ENCODE measurements around the gene SSRP1. TPM values are rescaled to one million over a fixed set of nuclear protein-coding genes. Genes with fewer than 3 reads are reported as not detected.
A peak's percentile ranks its signal among the peaks of the same experiment; 100 is the strongest.

SSRP1 gene
- total and polyA plus RNA-seq, 9 of the 15 experiments (the other 6 are each of a cell fraction or from before 2014, with no cell fraction given) = 91.1 to 416 (median 245) TPM

- TF ChIP-seq, protein P1, sequence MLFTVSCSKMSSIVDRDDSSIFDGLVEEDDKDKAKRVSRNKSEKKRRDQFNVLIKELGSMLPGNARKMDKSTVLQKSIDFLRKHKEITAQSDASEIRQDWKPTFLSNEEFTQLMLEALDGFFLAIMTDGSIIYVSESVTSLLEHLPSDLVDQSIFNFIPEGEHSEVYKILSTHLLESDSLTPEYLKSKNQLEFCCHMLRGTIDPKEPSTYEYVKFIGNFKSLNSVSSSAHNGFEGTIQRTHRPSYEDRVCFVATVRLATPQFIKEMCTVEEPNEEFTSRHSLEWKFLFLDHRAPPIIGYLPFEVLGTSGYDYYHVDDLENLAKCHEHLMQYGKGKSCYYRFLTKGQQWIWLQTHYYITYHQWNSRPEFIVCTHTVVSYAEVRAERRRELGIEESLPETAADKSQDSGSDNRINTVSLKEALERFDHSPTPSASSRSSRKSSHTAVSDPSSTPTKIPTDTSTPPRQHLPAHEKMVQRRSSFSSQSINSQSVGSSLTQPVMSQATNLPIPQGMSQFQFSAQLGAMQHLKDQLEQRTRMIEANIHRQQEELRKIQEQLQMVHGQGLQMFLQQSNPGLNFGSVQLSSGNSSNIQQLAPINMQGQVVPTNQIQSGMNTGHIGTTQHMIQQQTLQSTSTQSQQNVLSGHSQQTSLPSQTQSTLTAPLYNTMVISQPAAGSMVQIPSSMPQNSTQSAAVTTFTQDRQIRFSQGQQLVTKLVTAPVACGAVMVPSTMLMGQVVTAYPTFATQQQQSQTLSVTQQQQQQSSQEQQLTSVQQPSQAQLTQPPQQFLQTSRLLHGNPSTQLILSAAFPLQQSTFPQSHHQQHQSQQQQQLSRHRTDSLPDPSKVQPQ (CRISPR knock-in tag; IDR thresholded peaks at IDR 0.05; ENCODE audit: borderline replicate concordance) = no peak
- TF ChIP-seq, protein P2, sequence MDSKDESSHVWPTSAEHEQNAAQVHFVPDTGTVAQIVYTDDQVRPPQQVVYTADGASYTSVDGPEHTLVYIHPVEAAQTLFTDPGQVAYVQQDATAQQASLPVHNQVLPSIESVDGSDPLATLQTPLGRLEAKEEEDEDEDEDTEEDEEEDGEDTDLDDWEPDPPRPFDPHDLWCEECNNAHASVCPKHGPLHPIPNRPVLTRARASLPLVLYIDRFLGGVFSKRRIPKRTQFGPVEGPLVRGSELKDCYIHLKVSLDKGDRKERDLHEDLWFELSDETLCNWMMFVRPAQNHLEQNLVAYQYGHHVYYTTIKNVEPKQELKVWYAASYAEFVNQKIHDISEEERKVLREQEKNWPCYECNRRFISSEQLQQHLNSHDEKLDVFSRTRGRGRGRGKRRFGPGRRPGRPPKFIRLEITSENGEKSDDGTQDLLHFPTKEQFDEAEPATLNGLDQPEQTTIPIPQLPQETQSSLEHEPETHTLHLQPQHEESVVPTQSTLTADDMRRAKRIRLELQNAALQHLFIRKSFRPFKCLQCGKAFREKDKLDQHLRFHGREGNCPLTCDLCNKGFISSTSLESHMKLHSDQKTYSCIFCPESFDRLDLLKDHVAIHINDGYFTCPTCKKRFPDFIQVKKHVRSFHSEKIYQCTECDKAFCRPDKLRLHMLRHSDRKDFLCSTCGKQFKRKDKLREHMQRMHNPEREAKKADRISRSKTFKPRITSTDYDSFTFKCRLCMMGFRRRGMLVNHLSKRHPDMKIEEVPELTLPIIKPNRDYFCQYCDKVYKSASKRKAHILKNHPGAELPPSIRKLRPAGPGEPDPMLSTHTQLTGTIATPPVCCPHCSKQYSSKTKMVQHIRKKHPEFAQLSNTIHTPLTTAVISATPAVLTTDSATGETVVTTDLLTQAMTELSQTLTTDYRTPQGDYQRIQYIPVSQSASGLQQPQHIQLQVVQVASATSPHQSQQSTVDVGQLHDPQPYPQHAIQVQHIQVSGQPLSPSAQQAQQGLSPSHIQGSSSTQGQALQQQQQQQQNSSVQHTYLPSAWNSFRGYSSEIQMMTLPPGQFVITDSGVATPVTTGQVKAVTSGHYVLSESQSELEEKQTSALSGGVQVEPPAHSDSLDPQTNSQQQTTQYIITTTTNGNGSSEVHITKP (IDR thresholded peaks at IDR 0.05; ENCODE audit: partially characterized antibody) = peak; percentile 99
- TF ChIP-seq L3MBTL2 (IDR thresholded peaks at IDR 0.05) = no peak
- no peak for TF ChIP-seq NR3C1 (CRISPR knock-in tag; IDR thresholded peaks at IDR 0.05)
- TF ChIP-seq POLR2H (tag; IDR thresholded peaks at IDR 0.05; ENCODE audit: low read depth) = no peak
- peak; percentile 83 for TF ChIP-seq RBFOX2 (IDR thresholded peaks at IDR 0.05; ENCODE audit: low read depth, low read length)
- TF ChIP-seq ZNF696 (CRISPR knock-in tag; conservative IDR thresholded peaks at IDR 0.05) = no peak
- no peak for TF ChIP-seq RHOXF2B (CRISPR knock-in tag; conservative IDR thresholded peaks at IDR 0.05)
- TF ChIP-seq, protein P3, sequence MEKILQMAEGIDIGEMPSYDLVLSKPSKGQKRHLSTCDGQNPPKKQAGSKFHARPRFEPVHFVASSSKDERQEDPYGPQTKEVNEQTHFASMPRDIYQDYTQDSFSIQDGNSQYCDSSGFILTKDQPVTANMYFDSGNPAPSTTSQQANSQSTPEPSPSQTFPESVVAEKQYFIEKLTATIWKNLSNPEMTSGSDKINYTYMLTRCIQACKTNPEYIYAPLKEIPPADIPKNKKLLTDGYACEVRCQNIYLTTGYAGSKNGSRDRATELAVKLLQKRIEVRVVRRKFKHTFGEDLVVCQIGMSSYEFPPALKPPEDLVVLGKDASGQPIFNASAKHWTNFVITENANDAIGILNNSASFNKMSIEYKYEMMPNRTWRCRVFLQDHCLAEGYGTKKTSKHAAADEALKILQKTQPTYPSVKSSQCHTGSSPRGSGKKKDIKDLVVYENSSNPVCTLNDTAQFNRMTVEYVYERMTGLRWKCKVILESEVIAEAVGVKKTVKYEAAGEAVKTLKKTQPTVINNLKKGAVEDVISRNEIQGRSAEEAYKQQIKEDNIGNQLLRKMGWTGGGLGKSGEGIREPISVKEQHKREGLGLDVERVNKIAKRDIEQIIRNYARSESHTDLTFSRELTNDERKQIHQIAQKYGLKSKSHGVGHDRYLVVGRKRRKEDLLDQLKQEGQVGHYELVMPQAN (IDR thresholded peaks at IDR 0.05; ENCODE audit: borderline replicate concordance) = peak; percentile 42; the same call in 1 of the 2 replicates
- no peak for TF ChIP-seq ZNF324 (CRISPR knock-in tag; IDR thresholded peaks at IDR 0.05)
- TF ChIP-seq, protein P4, sequence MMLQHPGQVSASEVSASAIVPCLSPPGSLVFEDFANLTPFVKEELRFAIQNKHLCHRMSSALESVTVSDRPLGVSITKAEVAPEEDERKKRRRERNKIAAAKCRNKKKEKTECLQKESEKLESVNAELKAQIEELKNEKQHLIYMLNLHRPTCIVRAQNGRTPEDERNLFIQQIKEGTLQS (IDR thresholded peaks at IDR 0.05) = no peak
- TF ChIP-seq, protein P4 (CRISPR knock-in tag; conservative IDR thresholded peaks at IDR 0.05) = no peak
- no peak for TF ChIP-seq PHB2 (IDR thresholded peaks at IDR 0.05; ENCODE audit: low read depth)
- no peak for TF ChIP-seq MCM2 (IDR thresholded peaks at IDR 0.05; ENCODE audit: low read depth)
- no peak for TF ChIP-seq NR4A1 (CRISPR knock-in tag; IDR thresholded peaks at IDR 0.05)
- no peak for TF ChIP-seq NR4A1 (tag; IDR thresholded peaks at IDR 0.05)
Observed at GRCh38 chr11:57335343-57336110, at the start of gene SSRP1 (continued).

Measured in K562 (cell line).